K562 (cell line): ENCODE measurements around the gene KCTD13. TPM values are rescaled to one million over a fixed set of nuclear protein-coding genes. Genes with fewer than 3 reads are reported as not detected.

Experiments
- BDP1 ChIP-seq: IDR thresholded peaks from 3 replicates; pipeline ENCODE4 v1.6.1; 2011; ENCODE audit not compliant: insufficient read length, insufficient read depth
- CAMTA2 ChIP-seq: fragments of 250-450 bp; sonication (Bioruptor Pico); conservative IDR thresholded peaks from 2 replicates; pipeline ENCODE4 v1.5.1; 2022
- FOXA3 ChIP-seq, 2 experiments: fragments of 450-650 bp in 1 of 2; sonication (generic) in 1 of 2; formaldehyde crosslinking; IDR thresholded peaks in 1 of 2; conservative IDR thresholded peaks in 1 of 2; 2 replicates each; pipeline versions ENCODE4 v1.4.0 to v1.8.0; 2020 to 2022; ENCODE audit warnings: mild to moderate bottlenecking in 2 of 2, missing genetic modification reagents in 1 of 2
- GATAD2A ChIP-seq: fragments of 450-650 bp; IDR thresholded peaks from 2 replicates; pipeline ENCODE4 v1.6.1; 2017
- HIVEP1 ChIP-seq: fragments of 250-450 bp; sonication (Bioruptor Pico); IDR thresholded peaks from 2 replicates; pipeline ENCODE4 v1.4.0; 2020; ENCODE audit warnings: mild to moderate bottlenecking
- MTA3 ChIP-seq: fragments of 450-650 bp; formaldehyde crosslinking; IDR thresholded peaks from 2 replicates; pipeline ENCODE4 v1.6.1; 2017; ENCODE audit warnings: mild to moderate bottlenecking, borderline replicate concordance
- OTX1 ChIP-seq: fragments of 450-650 bp; formaldehyde crosslinking; IDR thresholded peaks from 2 replicates; pipeline ENCODE4 v1.4.0; 2022; ENCODE audit warnings: mild to moderate bottlenecking
- POLR2B ChIP-seq: fragments of 450-650 bp; IDR thresholded peaks from 2 replicates; pipeline ENCODE4 v1.6.1; 2018; ENCODE audit warnings: low read depth; ENCODE audit not compliant: partially characterized antibody
- ZNF507 ChIP-seq: conservative IDR thresholded peaks from 2 replicates; pipeline ENCODE4 v1.6.1; 2017; ENCODE audit warnings: missing genetic modification characterization, missing compliant biosample characterization
- polyA plus RNA-seq, 8 experiments: library from polyadenylated mRNA; depleted of rRNA in 4 of 8; stranded (reverse) in 5 of 8; unstranded in 3 of 8; fragments of >200 nt; fragmentation: Nextera tagmentation in 2 of 8; fragmentation: Illumina TruSeq in 1 of 8; extraction: Ambion mirVana in 2 of 8; extraction: Trizol in 1 of 8; gene quantifications; 2 replicates each; pipeline versions ENCODE4 v1.2.1 to v1.2.3, GENCODE V29; 2011 to 2014; ENCODE audit warnings: inconsistent platforms in 1 of 8, missing spikeins in 1 of 8
- total RNA-seq, 7 experiments: library from RNA; depleted of rRNA in 6 of 7; stranded (reverse); fragments of >200 nt in 6 of 7; fragmentation: Illumina TruSeq in 2 of 7; extraction: Trizol in 2 of 7; gene quantifications; 2 replicates each; pipeline versions ENCODE4 v1.2.1 to v1.2.3, GENCODE V29; 2011 to 2021; ENCODE audit warnings: low replicate concordance in 1 of 7
- TF ChIP-seq, protein P1 (sequence below): fragments of 450-650 bp; formaldehyde crosslinking; IDR thresholded peaks from 2 replicates; pipeline ENCODE4 v1.4.0; 2022; ENCODE audit warnings: missing genetic modification characterization
- TF ChIP-seq, protein P2 (sequence below): fragments of 250-450 bp; sonication (Bioruptor Pico); IDR thresholded peaks from 2 replicates; pipeline ENCODE4 v1.5.1; 2021; ENCODE audit warnings: mild to moderate bottlenecking
- TF ChIP-seq, protein P3 (sequence below): fragments of 200-600 bp; sonication (generic); IDR thresholded peaks from one replicate; pipeline ENCODE4 v1.6.1; 2012; ENCODE audit warnings: mild to moderate bottlenecking, low read depth, low read length, inconsistent platforms

The KCTD13 gene
- total and polyA plus RNA-seq, 9 of the 15 experiments (the other 6 are each of a cell fraction or from before 2014, with no cell fraction given) = 1.0 to 20.6 (median 9.8) TPM

DNA sequence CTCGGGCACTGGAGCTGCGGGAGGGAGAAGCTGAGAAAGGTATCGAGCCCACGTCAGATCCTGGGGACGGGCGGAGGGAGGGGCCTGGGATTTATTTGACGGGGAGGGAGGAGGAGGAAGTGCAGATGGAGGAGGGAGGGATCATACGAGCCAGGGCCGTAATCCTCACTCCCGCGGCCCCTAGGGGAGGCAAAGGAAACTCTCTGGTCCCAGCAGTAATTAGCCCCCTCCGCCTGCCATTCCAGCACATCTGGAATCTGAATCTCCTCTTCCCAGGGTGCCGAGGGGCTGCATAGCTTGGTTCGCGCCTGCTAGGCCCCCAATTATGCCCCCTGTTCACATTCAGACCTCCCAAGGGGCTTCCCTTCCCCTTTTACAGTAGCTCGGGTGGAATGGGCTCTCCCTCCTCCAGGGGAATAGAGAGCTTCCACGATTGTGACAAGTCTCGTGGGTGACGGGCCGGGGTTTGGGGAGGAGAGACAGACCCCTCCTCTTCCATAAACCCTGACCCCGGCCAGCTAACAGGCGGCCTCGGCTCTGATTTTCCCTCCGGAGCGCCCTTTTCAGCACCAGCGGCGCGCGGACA is 26.4 kb downstream of the KCTD13 start, which contains the start of gene SEZ6L2 (continued):
- TF ChIP-seq, protein P1, sequence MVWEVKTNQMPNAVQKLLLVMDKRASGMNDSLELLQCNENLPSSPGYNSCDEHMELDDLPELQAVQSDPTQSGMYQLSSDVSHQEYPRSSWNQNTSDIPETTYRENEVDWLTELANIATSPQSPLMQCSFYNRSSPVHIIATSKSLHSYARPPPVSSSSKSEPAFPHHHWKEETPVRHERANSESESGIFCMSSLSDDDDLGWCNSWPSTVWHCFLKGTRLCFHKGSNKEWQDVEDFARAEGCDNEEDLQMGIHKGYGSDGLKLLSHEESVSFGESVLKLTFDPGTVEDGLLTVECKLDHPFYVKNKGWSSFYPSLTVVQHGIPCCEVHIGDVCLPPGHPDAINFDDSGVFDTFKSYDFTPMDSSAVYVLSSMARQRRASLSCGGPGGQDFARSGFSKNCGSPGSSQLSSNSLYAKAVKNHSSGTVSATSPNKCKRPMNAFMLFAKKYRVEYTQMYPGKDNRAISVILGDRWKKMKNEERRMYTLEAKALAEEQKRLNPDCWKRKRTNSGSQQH (CRISPR knock-in tag) = no peak
- TF ChIP-seq BDP1 = no peak
- no peak for TF ChIP-seq CAMTA2 (CRISPR knock-in tag)
- TF ChIP-seq POLR2B = no peak
- TF ChIP-seq, protein P2, sequence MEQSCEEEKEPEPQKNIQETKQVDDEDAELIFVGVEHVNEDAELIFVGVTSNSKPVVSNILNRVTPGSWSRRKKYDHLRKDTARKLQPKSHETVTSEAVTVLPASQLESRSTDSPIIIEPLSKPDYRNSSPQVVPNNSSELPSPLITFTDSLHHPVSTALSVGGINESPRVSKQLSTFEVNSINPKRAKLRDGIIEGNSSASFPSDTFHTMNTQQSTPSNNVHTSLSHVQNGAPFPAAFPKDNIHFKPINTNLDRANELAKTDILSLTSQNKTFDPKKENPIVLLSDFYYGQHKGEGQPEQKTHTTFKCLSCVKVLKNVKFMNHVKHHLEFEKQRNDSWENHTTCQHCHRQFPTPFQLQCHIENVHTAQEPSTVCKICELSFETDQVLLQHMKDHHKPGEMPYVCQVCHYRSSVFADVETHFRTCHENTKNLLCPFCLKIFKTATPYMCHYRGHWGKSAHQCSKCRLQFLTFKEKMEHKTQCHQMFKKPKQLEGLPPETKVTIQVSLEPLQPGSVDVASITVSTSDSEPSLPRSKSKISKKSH (CRISPR knock-in tag) = no peak
- TF ChIP-seq MTA3 = no peak
- TF ChIP-seq ZNF507 = no peak
- TF ChIP-seq OTX1 = no peak
- TF ChIP-seq, protein P3, sequence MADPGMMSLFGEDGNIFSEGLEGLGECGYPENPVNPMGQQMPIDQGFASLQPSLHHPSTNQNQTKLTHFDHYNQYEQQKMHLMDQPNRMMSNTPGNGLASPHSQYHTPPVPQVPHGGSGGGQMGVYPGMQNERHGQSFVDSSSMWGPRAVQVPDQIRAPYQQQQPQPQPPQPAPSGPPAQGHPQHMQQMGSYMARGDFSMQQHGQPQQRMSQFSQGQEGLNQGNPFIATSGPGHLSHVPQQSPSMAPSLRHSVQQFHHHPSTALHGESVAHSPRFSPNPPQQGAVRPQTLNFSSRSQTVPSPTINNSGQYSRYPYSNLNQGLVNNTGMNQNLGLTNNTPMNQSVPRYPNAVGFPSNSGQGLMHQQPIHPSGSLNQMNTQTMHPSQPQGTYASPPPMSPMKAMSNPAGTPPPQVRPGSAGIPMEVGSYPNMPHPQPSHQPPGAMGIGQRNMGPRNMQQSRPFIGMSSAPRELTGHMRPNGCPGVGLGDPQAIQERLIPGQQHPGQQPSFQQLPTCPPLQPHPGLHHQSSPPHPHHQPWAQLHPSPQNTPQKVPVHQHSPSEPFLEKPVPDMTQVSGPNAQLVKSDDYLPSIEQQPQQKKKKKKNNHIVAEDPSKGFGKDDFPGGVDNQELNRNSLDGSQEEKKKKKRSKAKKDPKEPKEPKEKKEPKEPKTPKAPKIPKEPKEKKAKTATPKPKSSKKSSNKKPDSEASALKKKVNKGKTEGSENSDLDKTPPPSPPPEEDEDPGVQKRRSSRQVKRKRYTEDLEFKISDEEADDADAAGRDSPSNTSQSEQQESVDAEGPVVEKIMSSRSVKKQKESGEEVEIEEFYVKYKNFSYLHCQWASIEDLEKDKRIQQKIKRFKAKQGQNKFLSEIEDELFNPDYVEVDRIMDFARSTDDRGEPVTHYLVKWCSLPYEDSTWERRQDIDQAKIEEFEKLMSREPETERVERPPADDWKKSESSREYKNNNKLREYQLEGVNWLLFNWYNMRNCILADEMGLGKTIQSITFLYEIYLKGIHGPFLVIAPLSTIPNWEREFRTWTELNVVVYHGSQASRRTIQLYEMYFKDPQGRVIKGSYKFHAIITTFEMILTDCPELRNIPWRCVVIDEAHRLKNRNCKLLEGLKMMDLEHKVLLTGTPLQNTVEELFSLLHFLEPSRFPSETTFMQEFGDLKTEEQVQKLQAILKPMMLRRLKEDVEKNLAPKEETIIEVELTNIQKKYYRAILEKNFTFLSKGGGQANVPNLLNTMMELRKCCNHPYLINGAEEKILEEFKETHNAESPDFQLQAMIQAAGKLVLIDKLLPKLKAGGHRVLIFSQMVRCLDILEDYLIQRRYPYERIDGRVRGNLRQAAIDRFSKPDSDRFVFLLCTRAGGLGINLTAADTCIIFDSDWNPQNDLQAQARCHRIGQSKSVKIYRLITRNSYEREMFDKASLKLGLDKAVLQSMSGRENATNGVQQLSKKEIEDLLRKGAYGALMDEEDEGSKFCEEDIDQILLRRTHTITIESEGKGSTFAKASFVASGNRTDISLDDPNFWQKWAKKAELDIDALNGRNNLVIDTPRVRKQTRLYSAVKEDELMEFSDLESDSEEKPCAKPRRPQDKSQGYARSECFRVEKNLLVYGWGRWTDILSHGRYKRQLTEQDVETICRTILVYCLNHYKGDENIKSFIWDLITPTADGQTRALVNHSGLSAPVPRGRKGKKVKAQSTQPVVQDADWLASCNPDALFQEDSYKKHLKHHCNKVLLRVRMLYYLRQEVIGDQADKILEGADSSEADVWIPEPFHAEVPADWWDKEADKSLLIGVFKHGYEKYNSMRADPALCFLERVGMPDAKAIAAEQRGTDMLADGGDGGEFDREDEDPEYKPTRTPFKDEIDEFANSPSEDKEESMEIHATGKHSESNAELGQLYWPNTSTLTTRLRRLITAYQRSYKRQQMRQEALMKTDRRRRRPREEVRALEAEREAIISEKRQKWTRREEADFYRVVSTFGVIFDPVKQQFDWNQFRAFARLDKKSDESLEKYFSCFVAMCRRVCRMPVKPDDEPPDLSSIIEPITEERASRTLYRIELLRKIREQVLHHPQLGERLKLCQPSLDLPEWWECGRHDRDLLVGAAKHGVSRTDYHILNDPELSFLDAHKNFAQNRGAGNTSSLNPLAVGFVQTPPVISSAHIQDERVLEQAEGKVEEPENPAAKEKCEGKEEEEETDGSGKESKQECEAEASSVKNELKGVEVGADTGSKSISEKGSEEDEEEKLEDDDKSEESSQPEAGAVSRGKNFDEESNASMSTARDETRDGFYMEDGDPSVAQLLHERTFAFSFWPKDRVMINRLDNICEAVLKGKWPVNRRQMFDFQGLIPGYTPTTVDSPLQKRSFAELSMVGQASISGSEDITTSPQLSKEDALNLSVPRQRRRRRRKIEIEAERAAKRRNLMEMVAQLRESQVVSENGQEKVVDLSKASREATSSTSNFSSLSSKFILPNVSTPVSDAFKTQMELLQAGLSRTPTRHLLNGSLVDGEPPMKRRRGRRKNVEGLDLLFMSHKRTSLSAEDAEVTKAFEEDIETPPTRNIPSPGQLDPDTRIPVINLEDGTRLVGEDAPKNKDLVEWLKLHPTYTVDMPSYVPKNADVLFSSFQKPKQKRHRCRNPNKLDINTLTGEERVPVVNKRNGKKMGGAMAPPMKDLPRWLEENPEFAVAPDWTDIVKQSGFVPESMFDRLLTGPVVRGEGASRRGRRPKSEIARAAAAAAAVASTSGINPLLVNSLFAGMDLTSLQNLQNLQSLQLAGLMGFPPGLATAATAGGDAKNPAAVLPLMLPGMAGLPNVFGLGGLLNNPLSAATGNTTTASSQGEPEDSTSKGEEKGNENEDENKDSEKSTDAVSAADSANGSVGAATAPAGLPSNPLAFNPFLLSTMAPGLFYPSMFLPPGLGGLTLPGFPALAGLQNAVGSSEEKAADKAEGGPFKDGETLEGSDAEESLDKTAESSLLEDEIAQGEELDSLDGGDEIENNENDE = no peak
- TF ChIP-seq FOXA3 (CRISPR knock-in tag; conservative IDR thresholded peaks at IDR 0.05 in 1 of 2, IDR thresholded peaks at IDR 0.05 in 1 of 2) = no peak; a peak in 1 of 4 replicates
- TF ChIP-seq HIVEP1 = no peak
- no peak for TF ChIP-seq GATAD2A
